ENCODE measurements around the gene GOLGA6A.
"Not testable (repeated sequence)": the region's sequence is repeated elsewhere in the genome, so short reads cannot be mapped to it uniquely, and the experiment has no call there.

GOLGA6A gene

DNA sequence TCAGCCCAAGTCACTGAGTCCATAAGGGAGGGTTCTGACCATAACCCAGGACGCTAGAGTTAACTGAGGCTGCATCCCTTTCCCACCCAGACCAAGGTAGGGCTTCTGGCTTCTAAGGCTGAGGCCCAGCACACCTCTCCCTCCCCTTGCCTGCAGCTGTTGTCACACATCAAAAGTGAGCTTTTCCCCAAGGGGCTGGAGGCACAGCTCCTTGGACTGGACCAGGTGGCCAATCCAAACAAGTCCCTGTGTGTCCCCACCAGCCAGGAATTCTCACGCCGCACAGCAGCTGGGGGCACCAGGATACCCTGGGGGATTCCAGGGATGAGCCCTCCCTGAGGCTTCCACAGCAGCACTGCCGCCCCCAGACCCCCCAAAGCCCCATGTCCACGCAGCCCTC is 25.8 kb upstream of the GOLGA6A start:
- no peak for DNase-seq (ENCODE audit: low read depth in 1 of 2, low spot score in 1 of 2)

DNA sequence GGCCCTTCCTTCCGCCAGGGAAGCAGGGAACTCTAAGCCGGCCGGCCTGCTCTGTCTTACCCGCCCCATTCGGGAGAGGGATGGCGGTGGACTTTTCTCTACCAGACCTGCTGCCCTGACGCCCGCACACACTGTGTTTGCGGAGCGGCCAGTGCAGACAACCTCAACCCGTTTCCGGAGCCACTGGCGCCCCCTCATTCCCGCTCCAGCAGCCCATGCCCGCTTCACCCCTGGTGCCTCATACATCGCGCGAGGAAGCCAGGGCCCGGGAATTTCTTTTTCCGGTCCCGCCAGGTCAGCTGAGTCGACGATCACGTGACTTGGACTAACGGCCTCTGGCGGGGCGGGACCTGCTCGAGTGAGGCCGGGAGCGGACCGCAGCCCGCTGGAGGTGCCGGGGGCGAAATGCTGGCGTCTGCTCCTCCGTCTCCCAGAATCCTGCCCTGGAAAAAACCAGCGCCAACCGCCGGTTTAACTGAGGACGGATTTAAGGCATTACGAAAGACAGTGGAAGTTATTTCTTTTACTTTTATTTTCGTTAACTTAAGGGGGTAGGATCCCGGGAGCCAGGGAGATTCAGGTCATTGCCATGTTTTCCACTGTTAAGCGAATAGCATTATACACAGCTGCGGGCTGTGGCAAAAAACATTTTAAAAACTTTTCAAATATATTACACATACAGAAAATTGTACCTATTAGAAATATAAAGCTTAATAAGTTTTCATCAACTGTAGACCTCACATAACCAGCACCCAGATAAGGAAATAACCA is 17.8 kb upstream of the GOLGA6A start:
- peak; percentile 32 to 60 for DNase-seq (ENCODE audit: low read depth in 1 of 2, low spot score in 1 of 2)

DNA sequence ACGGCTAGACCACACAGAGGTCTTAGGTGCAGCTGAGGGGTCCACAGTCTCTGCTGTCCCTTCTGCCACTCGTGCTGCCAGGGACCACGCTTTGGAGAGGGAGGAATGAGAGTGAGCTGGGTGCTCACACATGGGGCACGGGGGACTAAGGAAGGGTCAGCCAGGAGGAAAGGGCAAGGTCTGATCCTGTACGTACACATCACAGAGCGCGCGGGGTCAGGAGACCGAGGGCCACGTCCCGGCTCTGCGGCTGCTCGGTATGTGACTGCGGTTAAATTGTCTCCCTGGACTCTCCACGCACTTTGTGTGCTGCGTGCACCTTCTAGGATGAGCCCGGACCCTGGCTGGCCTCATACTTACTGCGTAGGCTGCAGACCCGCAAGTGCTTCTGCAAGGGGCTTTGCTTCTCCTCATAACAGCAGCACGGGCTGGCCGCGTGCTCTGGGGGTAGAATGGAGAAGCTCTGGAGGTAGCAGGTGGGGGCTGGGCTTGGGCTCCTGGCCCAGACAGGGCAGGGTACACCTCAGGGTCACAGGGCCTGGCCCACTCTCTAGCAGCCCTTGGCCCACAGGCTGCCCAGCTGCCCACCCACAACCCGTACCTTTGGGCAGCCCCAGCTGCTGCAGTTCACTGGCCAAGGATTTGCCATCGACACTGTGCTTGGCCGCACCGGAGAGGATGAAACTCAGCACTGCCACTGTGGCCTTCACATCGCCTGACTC is 14.6 kb upstream of the GOLGA6A start:
- DNase-seq (ENCODE audit: low read depth in 1 of 2, low spot score in 1 of 2) = not testable (repeated sequence)

- not testable (repeated sequence) for DNase-seq (ENCODE audit: low read depth in 1 of 2, low spot score in 1 of 2)
Measured at GRCh38 chr15:74095610-74096009, 13.3 kb upstream of the GOLGA6A start.

GRCh38 chr15:74094567-74094966 is 12.2 kb upstream of the GOLGA6A start:
- DNase-seq (ENCODE audit: low read depth in 1 of 2, low spot score in 1 of 2) = not testable (repeated sequence)

DNA sequence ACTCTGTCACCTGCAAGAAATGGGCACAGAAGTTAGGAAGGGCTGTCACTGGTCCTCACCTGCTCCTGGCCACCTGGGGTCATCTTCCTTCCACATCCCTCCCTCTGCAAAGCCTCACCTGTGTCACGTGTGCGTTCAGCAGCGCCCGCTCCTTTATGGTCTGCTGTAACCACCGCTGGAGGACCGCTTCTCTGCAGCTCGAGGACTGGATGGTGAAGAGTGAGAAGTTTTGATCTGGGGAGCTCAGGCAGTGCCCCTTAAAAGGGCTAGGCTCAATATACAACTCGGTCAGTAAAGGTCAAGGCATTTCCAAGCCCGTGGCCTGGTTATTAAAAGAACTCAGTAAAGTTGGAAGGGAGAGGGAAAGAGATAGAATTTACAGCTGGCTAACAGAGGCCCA is 6.6 kb downstream of the GOLGA6A start:
- DNase-seq (ENCODE audit: low read depth in 1 of 2, low spot score in 1 of 2) = not testable (repeated sequence)

DNA sequence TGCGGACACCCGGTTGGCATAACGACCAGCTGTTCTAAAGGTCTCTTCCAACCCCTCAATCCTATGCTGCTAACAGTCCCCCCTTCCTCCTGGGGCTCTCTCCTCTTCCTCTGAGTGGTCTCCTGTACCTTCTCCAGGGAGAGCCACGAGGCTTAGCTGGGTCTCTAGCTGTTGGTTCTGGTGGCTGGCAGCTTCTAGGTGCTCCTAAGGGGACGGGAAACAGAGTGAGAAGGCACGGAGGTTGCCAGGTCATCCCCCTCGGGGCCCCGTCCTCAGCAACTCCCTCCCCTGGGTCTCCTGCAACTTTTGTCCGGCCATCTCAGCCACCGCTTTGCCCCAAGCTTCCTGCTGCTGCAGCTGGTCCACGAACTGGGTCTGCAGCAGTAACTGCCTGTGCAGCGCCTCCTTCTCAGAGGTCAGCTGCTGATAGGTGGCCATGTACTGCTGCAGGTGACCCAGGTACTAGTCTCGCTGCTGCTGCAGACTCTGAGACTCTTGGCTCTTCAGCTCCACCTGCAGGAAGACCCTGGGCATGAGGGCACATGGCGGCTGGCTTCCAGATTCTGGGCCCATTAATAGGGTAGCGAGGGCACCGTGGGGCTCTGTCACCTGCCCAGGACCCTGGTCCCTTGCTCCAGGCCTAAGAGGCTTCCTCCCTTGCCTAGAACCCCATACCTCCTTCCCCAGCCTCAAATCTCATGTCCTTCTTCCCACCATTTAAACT is 9.6 kb downstream of the GOLGA6A start:
- peak in 1 of 2 donors; percentile 14 for DNase-seq (ENCODE audit: low read depth in 1 of 2, low spot score in 1 of 2)

DNA sequence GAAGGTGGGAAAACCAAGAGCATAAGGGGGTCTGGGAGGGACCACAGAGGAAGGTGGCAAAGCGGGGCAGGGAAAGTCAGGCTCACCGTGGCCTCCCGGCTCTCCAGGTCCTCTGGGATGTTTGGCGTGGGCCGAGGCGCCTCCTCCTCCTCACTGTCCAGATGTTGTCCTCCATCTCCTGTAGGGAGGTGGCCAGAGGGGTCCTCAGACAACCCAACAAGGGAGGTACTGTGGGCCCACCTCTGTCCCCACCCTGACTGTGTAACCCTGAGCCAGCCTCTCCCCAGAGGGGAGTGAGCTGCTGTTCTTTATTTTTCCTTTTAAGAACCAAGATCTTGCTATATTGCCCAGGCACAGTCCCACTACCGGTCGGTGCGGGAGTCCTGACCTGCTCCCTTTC is 10.2 kb downstream of the GOLGA6A start:
- not testable (repeated sequence) for DNase-seq (ENCODE audit: low read depth in 1 of 2, low spot score in 1 of 2)

GRCh38 chr15:74071645-74072044 is 10.7 kb downstream of the GOLGA6A start:
- DNase-seq (ENCODE audit: low read depth in 1 of 2, low spot score in 1 of 2) = not testable (repeated sequence)

GRCh38 chr15:74065684-74066411 is 16.5 kb downstream of the GOLGA6A start:
- peak; percentile 20 to 41 for DNase-seq (ENCODE audit: low read depth in 1 of 2, low spot score in 1 of 2)

- DNase-seq (ENCODE audit: low read depth in 1 of 2, low spot score in 1 of 2) = not testable (repeated sequence)
Measured at GRCh38 chr15:74064822-74065221, 17.5 kb downstream of the GOLGA6A start.

GRCh38 chr15:74064183-74064582 is 18.2 kb downstream of the GOLGA6A start:
- not testable (repeated sequence) for DNase-seq (ENCODE audit: low read depth in 1 of 2, low spot score in 1 of 2)

DNA sequence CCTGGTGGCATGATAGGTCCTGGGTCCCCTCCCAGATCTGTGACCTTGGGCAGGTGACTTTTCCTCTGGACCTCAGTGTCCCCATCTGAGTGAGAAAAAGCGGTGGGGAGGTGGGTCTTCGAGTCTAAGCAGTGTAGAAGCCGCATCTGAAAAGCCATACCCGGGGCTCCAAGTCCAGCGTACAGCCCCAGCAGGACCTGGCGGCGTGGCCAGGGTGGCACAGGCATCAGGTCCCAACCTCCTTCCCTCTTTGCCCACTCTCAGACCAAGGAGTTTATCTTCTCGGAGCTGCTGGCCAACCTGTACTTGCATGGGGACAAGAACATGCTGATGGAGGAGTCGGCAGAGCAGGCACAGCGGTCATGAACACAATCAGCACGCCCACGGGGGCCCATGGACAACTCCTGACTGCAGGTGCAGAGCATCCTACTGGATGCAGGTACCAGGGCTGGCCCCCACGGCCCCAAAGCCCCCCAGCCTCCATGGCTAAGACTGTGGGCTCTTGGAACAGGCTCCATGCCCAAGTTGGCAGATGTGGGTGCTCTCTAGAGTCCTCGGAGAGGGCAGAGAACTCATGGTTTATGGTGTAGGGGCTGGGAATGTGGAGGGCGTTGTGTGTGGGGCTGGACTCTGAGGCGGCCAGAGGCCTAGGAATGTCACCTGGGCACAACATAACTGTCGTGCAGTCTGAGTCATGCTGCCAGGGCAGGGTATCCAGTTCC is 18.8 kb downstream of the GOLGA6A start:
- DNase-seq (ENCODE audit: low read depth in 1 of 2, low spot score in 1 of 2) = not testable (repeated sequence)

- DNase-seq (ENCODE audit: low read depth in 1 of 2, low spot score in 1 of 2) = no peak
Measured at GRCh38 chr15:74062671-74063070, 19.7 kb downstream of the GOLGA6A start.

DNA sequence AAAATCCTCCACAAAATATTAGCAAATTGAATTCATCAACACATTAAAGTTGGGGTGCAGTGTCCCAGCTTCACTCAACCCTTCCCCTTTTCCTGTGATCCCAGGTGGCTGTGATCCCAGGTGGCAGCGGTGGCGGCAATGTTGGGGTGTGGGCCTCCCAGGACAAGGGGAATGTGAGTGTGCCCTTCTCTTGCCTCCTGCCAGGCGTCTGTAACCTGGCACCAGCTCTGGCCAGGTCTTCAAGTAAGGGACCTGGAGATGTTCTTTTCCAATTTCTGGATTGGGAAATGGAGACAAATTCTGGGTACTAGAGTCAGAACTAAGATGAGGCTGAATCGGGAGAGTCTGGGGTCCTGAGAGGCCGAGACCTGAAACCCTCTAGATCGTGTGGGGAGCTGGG is 20.1 kb downstream of the GOLGA6A start:
- no peak for DNase-seq (ENCODE audit: low read depth in 1 of 2, low spot score in 1 of 2)

GRCh38 chr15:74060251-74060650 is 22.1 kb downstream of the GOLGA6A start:
- DNase-seq (ENCODE audit: low read depth in 1 of 2, low spot score in 1 of 2) = no peak

GRCh38 chr15:74059050-74059833 is 23.1 kb downstream of the GOLGA6A start:
- not testable (repeated sequence) for DNase-seq (ENCODE audit: low read depth in 1 of 2, low spot score in 1 of 2)

DNA sequence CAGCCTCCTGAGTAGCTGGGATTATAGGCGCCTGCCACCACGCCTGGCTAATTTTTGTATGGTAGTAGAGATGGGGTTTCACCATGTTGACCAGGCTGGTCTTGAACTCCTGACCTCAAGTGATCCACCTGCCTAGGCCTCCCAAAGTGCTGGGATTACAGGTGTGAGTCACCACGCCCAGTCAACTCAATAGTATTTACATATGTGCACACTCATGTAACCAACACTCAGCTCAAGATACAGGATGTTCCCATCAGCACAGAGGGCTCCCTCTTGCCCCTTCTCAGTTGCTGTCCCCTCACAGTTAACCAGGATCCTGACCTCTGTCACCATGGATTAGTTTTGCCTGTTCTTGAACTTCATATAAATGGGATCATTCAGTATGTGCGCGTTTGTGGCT is 26.0 kb downstream of the GOLGA6A start:
- DNase-seq (ENCODE audit: low read depth in 1 of 2, low spot score in 1 of 2) = not testable (repeated sequence)

- no peak for DNase-seq (ENCODE audit: low read depth in 1 of 2, low spot score in 1 of 2)
Measured at GRCh38 chr15:74055804-74056203, 26.5 kb downstream of the GOLGA6A start.

Measured in stimulated activated CD4-positive, alpha-beta T cell treated with anti-CD3 and anti-CD28 coated beads, Interleukin-15, amount 100 ng/mL, for 1 hour (primary cell).